GM13977 (cell line): ENCODE results near the gene ARHGEF39.

ENCODE experiments used
- DNase-seq: peaks from one replicate; pipeline ENCODE4 v3.0.0; 2012; ENCODE audit warnings: low spot score
- in situ Hi-C: fragments of 300-500 bp; cut with MboI; formaldehyde crosslinking; loops from one replicate; pipeline ENCODE4 v1.12.0; 2022; ENCODE audit warnings: low sequenced_read_pairs, low pct_unique_long_range_greater_than_20kb, mixed read lengths, inconsistent platforms; ENCODE audit not compliant: unreplicated experiment
- TF ChIP-seq, protein P1 (sequence below): IDR thresholded peaks from 2 replicates; pipeline ENCODE4 v1.5.1; 2012; ENCODE audit warnings: mild to moderate bottlenecking, control low read depth; ENCODE audit not compliant: insufficient read depth; ENCODE audit errors: extremely low read depth, missing control alignments

Gene ARHGEF39

GRCh38 chr9:35695943-35696401 is 31.0 kb upstream of the ARHGEF39 start:
- no peak for DNase-seq
- TF ChIP-seq, protein P1, sequence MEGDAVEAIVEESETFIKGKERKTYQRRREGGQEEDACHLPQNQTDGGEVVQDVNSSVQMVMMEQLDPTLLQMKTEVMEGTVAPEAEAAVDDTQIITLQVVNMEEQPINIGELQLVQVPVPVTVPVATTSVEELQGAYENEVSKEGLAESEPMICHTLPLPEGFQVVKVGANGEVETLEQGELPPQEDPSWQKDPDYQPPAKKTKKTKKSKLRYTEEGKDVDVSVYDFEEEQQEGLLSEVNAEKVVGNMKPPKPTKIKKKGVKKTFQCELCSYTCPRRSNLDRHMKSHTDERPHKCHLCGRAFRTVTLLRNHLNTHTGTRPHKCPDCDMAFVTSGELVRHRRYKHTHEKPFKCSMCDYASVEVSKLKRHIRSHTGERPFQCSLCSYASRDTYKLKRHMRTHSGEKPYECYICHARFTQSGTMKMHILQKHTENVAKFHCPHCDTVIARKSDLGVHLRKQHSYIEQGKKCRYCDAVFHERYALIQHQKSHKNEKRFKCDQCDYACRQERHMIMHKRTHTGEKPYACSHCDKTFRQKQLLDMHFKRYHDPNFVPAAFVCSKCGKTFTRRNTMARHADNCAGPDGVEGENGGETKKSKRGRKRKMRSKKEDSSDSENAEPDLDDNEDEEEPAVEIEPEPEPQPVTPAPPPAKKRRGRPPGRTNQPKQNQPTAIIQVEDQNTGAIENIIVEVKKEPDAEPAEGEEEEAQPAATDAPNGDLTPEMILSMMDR: no peak
- in situ Hi-C loops: no loop called here

GRCh38 chr9:35691757-35692301 is 26.8 kb upstream of the ARHGEF39 start:
- DNase-seq: no peak
- TF ChIP-seq, protein P1: no peak
- in situ Hi-C loops: no loop called here

DNA sequence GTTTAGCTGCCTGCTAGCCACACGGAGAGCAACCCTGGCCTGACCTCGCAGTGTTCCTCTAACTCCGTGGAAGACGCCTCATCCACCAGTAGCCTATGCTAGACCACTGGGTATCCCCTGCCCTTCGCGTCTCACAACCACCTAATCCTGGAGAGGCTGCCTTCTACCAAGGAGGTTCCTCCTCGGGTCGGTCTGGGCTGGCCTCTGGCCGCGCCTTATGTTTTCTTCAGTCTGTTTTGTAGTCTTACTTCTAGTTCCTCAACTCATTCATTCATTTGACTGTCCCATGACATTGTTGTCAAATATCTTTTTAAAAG is 26.3 kb upstream of the ARHGEF39 start:
- in situ Hi-C loops: no loop called here
- DNase-seq: no peak
- TF ChIP-seq, protein P1: no peak

- TF ChIP-seq, protein P1: no peak
- DNase-seq: peak; percentile 72
- in situ Hi-C loops: no loop called here
Measured at GRCh38 chr9:35690614-35691333, 25.8 kb upstream of the ARHGEF39 start.

GRCh38 chr9:35690294-35690613 is 25.3 kb upstream of the ARHGEF39 start:
- DNase-seq: peak; percentile 70
- TF ChIP-seq, protein P1: no peak
- in situ Hi-C loops: no loop called here

- no peak for DNase-seq
- TF ChIP-seq, protein P1: no peak
- in situ Hi-C loops: no loop called here
Measured at GRCh38 chr9:35689542-35690293, 24.7 kb upstream of the ARHGEF39 start, which contains the start of gene TPM2. Gene TPM2 (minus strand): TSS chr9:35689925. CDS start chr9:35689817, 108 bp downstream.
